SK-N-SH treated with all-trans-retinoic acid at 6 μM for 48 hours (cell line): ENCODE results near the gene PWWP2B.
A peak's percentile ranks its signal among the peaks of the same experiment; 100 is the strongest.

Experiments used
- ATAC-seq: fragments of 200-7000 bp; cut with Tn5 transposase; 3 replicates; pipeline ENCODE4 v1.9.1; 2020; ENCODE audit warnings: mild to moderate bottlenecking, moderate library complexity
- ARNTL ChIP-seq: fragments of 450-650 bp; formaldehyde crosslinking; IDR thresholded peaks from 2 replicates; pipeline ENCODE4 v1.5.0; 2020; ENCODE audit warnings: low read depth, mild to moderate bottlenecking, moderate library complexity, borderline replicate concordance
- BACH2 ChIP-seq: fragments of 250-450 bp; sonication (Bioruptor Pico); IDR thresholded peaks from 2 replicates; pipeline ENCODE4 v1.9.0; 2021; ENCODE audit warnings: mild to moderate bottlenecking, borderline replicate concordance
- CSDC2 ChIP-seq: fragments of 250-450 bp; sonication (Bioruptor Pico); IDR thresholded peaks from 2 replicates; pipeline ENCODE4 v1.5.0; 2020; ENCODE audit warnings: mild to moderate bottlenecking, moderate library complexity
- ESRRG ChIP-seq: fragments of 250-450 bp; sonication (Bioruptor Pico); IDR thresholded peaks from 2 replicates; pipeline ENCODE4 v1.6.1; 2021; ENCODE audit warnings: mild to moderate bottlenecking
- GLIS3 ChIP-seq: fragments of 250-450 bp; sonication (Bioruptor Pico); IDR thresholded peaks from 2 replicates; pipeline ENCODE4 v1.5.0; 2020; ENCODE audit warnings: mild to moderate bottlenecking, moderate library complexity
- ISL1 ChIP-seq: fragments of 250-450 bp; sonication (Bioruptor Pico); IDR thresholded peaks from 2 replicates; pipeline ENCODE4 v2.1.2; 2022; ENCODE audit warnings: mild to moderate bottlenecking, moderate library complexity
- PPARA ChIP-seq: fragments of 250-450 bp; sonication (Bioruptor Pico); IDR thresholded peaks from 2 replicates; pipeline ENCODE4 v1.5.0; 2020; ENCODE audit warnings: mild to moderate bottlenecking, borderline replicate concordance
- RARB ChIP-seq: fragments of 250-450 bp; sonication (Bioruptor Pico); IDR thresholded peaks from 2 replicates; pipeline ENCODE4 v1.8.0; 2021; ENCODE audit warnings: mild to moderate bottlenecking, moderate library complexity
- SNAI2 ChIP-seq: fragments of 250-450 bp; sonication (Bioruptor Pico); IDR thresholded peaks from 2 replicates; pipeline ENCODE4 v1.5.0; 2020; ENCODE audit warnings: mild to moderate bottlenecking, moderate library complexity
- TOX ChIP-seq: fragments of 250-450 bp; sonication (Bioruptor Pico); IDR thresholded peaks from 2 replicates; pipeline ENCODE4 v1.8.0; 2021; ENCODE audit warnings: mild to moderate bottlenecking, moderate library complexity, borderline replicate concordance
- ZC3H10 ChIP-seq: fragments of 250-450 bp; sonication (Bioruptor Pico); IDR thresholded peaks from 2 replicates; pipeline ENCODE4 v1.5.1; 2021; ENCODE audit warnings: mild to moderate bottlenecking, moderate library complexity
- ZFP3 ChIP-seq: fragments of 250-450 bp; sonication (Bioruptor Pico); IDR thresholded peaks from 2 replicates; pipeline ENCODE4 v1.5.0; 2020; ENCODE audit warnings: mild to moderate bottlenecking, moderate library complexity
- ZFP30 ChIP-seq: fragments of 450-650 bp; formaldehyde crosslinking; IDR thresholded peaks from 2 replicates; pipeline ENCODE4 v1.5.0; 2022; ENCODE audit warnings: mild to moderate bottlenecking, moderate library complexity
- ZNF565 ChIP-seq: fragments of 450-650 bp; formaldehyde crosslinking; conservative IDR thresholded peaks from 2 replicates; pipeline ENCODE4 v1.5.0; 2020; ENCODE audit warnings: low read depth, mild to moderate bottlenecking, moderate library complexity
- ZNF70 ChIP-seq: fragments of 450-650 bp; formaldehyde crosslinking; IDR thresholded peaks from 2 replicates; pipeline ENCODE4 v1.5.0; 2020; ENCODE audit warnings: mild to moderate bottlenecking, moderate library complexity
- ZNF8 ChIP-seq: fragments of 450-650 bp; formaldehyde crosslinking; IDR thresholded peaks from 2 replicates; pipeline ENCODE4 v1.5.0; 2020; ENCODE audit warnings: mild to moderate bottlenecking, moderate library complexity
- TF ChIP-seq, protein P1 (sequence below): fragments of 250-450 bp; sonication (Bioruptor Pico); IDR thresholded peaks from 2 replicates; pipeline ENCODE4 v1.8.0; 2020; ENCODE audit warnings: mild to moderate bottlenecking, moderate library complexity, borderline replicate concordance
- TF ChIP-seq, protein P2 (sequence below): fragments of 250-450 bp; sonication (Bioruptor Pico); IDR thresholded peaks from 2 replicates; pipeline ENCODE4 v1.5.0; 2020; ENCODE audit warnings: mild to moderate bottlenecking, moderate library complexity
- TF ChIP-seq, protein P3 (sequence below): fragments of 250-450 bp; sonication (Bioruptor Pico); IDR thresholded peaks from 2 replicates; pipeline ENCODE4 v1.8.0; 2021; ENCODE audit warnings: low read depth, mild to moderate bottlenecking, moderate library complexity, borderline replicate concordance
- TF ChIP-seq, protein P4 (sequence below): fragments of 250-450 bp; sonication (Bioruptor Pico); IDR thresholded peaks from 2 replicates; pipeline ENCODE4 v1.5.1; 2020; ENCODE audit warnings: low read depth, mild to moderate bottlenecking, moderate library complexity
- TF ChIP-seq, protein P5 (sequence below): fragments of 250-450 bp; sonication (Bioruptor Pico); IDR thresholded peaks from 2 replicates; pipeline ENCODE4 v1.5.1; 2021; ENCODE audit warnings: mild to moderate bottlenecking, moderate library complexity

PWWP2B gene

DNA sequence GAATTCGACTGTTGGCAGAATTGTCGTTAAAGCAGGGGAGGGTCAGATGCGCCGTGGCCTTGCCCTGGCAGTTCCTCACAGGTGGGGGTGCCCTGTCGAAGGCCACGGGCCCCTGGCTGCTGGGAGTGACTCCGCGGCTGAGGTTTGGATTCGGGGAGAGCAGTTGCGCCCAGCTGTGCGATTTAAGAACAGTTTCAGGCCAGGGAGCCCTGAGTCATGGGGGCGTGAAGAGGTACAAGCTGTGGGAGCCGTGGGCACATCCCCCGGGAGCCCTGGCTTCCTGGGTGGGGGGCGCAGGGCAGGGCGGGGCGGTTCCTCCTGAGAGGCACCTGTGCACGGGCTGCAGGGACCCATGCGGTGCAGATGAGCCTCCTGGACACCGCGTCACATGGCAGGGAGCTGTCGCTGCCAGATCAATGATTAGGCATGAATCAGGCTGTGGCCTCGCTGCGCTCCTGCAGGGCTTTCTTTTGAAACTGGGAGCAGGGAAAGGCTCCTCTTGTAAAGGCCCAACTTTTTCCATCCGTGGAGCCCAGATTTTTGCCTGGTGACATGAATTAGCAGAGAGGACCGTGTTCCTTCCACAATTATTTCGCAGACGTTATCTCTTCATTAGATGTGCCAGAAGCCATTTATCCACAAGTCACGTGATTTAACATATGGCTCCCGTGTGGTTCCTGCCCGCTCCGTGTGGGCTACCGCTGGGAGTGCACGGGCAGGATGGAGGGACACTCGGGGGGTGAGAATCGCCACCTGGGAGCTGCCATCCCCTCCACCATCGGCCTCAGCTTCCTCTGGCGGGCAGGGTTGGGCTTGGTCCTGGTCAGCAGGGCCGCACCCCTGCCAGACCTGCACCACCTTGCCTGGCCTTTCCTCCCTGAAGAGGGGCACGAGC is 918 bp downstream of the PWWP2B start:
- peak; percentile 54 for ATAC-seq
- TF ChIP-seq ZFP30: no peak
- TF ChIP-seq, protein P1, sequence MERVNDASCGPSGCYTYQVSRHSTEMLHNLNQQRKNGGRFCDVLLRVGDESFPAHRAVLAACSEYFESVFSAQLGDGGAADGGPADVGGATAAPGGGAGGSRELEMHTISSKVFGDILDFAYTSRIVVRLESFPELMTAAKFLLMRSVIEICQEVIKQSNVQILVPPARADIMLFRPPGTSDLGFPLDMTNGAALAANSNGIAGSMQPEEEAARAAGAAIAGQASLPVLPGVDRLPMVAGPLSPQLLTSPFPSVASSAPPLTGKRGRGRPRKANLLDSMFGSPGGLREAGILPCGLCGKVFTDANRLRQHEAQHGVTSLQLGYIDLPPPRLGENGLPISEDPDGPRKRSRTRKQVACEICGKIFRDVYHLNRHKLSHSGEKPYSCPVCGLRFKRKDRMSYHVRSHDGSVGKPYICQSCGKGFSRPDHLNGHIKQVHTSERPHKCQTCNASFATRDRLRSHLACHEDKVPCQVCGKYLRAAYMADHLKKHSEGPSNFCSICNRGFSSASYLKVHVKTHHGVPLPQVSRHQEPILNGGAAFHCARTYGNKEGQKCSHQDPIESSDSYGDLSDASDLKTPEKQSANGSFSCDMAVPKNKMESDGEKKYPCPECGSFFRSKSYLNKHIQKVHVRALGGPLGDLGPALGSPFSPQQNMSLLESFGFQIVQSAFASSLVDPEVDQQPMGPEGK (CRISPR knock-in tag): no peak
- no peak for TF ChIP-seq ZNF70 (CRISPR knock-in tag)
- TF ChIP-seq BACH2 (CRISPR knock-in tag): no peak
- TF ChIP-seq, protein P2, sequence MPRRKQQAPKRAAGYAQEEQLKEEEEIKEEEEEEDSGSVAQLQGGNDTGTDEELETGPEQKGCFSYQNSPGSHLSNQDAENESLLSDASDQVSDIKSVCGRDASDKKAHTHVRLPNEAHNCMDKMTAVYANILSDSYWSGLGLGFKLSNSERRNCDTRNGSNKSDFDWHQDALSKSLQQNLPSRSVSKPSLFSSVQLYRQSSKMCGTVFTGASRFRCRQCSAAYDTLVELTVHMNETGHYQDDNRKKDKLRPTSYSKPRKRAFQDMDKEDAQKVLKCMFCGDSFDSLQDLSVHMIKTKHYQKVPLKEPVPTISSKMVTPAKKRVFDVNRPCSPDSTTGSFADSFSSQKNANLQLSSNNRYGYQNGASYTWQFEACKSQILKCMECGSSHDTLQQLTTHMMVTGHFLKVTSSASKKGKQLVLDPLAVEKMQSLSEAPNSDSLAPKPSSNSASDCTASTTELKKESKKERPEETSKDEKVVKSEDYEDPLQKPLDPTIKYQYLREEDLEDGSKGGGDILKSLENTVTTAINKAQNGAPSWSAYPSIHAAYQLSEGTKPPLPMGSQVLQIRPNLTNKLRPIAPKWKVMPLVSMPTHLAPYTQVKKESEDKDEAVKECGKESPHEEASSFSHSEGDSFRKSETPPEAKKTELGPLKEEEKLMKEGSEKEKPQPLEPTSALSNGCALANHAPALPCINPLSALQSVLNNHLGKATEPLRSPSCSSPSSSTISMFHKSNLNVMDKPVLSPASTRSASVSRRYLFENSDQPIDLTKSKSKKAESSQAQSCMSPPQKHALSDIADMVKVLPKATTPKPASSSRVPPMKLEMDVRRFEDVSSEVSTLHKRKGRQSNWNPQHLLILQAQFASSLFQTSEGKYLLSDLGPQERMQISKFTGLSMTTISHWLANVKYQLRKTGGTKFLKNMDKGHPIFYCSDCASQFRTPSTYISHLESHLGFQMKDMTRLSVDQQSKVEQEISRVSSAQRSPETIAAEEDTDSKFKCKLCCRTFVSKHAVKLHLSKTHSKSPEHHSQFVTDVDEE (CRISPR knock-in tag): no peak
- no peak for TF ChIP-seq RARB
- TF ChIP-seq ISL1: no peak
- TF ChIP-seq, protein P3, sequence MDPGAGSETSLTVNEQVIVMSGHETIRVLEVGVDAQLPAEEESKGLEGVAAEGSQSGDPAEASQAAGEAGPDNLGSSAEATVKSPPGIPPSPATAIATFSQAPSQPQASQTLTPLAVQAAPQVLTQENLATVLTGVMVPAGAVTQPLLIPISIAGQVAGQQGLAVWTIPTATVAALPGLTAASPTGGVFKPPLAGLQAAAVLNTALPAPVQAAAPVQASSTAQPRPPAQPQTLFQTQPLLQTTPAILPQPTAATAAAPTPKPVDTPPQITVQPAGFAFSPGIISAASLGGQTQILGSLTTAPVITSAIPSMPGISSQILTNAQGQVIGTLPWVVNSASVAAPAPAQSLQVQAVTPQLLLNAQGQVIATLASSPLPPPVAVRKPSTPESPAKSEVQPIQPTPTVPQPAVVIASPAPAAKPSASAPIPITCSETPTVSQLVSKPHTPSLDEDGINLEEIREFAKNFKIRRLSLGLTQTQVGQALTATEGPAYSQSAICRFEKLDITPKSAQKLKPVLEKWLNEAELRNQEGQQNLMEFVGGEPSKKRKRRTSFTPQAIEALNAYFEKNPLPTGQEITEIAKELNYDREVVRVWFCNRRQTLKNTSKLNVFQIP: no peak
- TF ChIP-seq, protein P4, sequence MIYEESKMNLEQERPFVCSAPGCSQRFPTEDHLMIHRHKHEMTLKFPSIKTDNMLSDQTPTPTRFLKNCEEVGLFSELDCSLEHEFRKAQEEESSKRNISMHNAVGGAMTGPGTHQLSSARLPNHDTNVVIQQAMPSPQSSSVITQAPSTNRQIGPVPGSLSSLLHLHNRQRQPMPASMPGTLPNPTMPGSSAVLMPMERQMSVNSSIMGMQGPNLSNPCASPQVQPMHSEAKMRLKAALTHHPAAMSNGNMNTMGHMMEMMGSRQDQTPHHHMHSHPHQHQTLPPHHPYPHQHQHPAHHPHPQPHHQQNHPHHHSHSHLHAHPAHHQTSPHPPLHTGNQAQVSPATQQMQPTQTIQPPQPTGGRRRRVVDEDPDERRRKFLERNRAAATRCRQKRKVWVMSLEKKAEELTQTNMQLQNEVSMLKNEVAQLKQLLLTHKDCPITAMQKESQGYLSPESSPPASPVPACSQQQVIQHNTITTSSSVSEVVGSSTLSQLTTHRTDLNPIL (CRISPR knock-in tag): no peak
- TF ChIP-seq ZFP3 (CRISPR knock-in tag): no peak
- TF ChIP-seq, protein P5, sequence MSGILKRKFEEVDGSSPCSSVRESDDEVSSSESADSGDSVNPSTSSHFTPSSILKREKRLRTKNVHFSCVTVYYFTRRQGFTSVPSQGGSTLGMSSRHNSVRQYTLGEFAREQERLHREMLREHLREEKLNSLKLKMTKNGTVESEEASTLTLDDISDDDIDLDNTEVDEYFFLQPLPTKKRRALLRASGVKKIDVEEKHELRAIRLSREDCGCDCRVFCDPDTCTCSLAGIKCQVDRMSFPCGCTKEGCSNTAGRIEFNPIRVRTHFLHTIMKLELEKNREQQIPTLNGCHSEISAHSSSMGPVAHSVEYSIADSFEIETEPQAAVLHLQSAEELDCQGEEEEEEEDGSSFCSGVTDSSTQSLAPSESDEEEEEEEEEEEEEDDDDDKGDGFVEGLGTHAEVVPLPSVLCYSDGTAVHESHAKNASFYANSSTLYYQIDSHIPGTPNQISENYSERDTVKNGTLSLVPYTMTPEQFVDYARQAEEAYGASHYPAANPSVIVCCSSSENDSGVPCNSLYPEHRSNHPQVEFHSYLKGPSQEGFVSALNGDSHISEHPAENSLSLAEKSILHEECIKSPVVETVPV (CRISPR knock-in tag): no peak
- TF ChIP-seq ZC3H10 (CRISPR knock-in tag): no peak
- TF ChIP-seq ARNTL: no peak
- TF ChIP-seq TOX (CRISPR knock-in tag): no peak
- TF ChIP-seq CSDC2: no peak
- no peak for TF ChIP-seq SNAI2

DNA sequence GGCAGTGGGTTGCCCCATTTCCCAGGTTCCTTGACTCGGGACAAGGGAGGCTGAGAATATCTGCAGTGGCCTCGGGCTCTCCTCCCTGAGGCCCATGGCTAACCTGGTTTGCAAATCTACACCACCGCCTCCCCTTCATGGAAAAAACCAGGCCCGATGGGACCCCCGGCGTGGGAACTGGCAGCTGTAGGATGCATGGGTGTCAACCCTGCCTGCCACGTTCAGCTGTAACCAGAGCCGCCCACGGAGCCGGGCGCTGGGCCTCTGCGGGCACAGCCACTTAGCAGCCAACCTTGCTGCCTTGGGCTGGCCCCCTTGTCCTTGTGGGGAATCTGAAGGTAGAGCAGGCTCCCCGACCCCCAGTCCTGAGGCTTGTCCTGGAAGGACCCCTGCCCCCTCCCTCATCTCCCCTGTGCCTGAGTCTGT is 1.6 kb downstream of the PWWP2B start:
- no peak for ATAC-seq
- TF ChIP-seq ZNF8 (CRISPR knock-in tag) (no peak), SNAI2 (no peak), GLIS3 (no peak), ISL1 (no peak), BACH2 (CRISPR knock-in tag) (no peak), CSDC2 (no peak), ZFP30 (no peak), ESRRG (CRISPR knock-in tag) (no peak), PPARA (CRISPR knock-in tag) (no peak), ZNF565 (CRISPR knock-in tag) (no peak), ZC3H10 (CRISPR knock-in tag) (no peak), ARNTL (no peak)
- TF ChIP-seq, protein P5 (CRISPR knock-in tag): no peak
- TF ChIP-seq, protein P4 (CRISPR knock-in tag): no peak
- TF ChIP-seq, protein P2 (CRISPR knock-in tag): no peak
